ENCODE measurements around the gene IGLL5.
A peak's percentile ranks its signal among the peaks of the same experiment; 100 is the strongest.

Gene IGLL5

GRCh38 chr22:22938672-22939587 is 51.3 kb downstream of the IGLL5 start:
- Mint-ChIP-seq H3K27me3 (ENCODE audit: low read depth) (peaks cover 11% of the 10 kb centered on the region), H3K36me3 (ENCODE audit: low read depth) (no peaks in the 10 kb centered on the region), H3K27ac (no peak overlapping the region), H3K4me3 (no peak overlapping the region), H3K9me3 (no peaks in the 10 kb centered on the region), H3K4me1 (no peaks in the 10 kb centered on the region)
- TF ChIP-seq CTCF (IDR thresholded peaks at IDR 0.05; ENCODE audit: unreplicated experiment in 3 of 3), result no peak

GRCh38 chr22:22939588-22940368 is 52.2 kb downstream of the IGLL5 start:
- Mint-ChIP-seq H3K27ac (no peak overlapping the region), H3K4me3 (no peak overlapping the region), H3K4me1 (no peaks in the 10 kb centered on the region), H3K36me3 (ENCODE audit: low read depth) (no peaks in the 10 kb centered on the region), H3K9me3 (no peaks in the 10 kb centered on the region), H3K27me3 (ENCODE audit: low read depth) (peaks cover 11% of the 10 kb centered on the region)
- no peak for TF ChIP-seq CTCF (IDR thresholded peaks at IDR 0.05; ENCODE audit: unreplicated experiment in 3 of 3)

- no peak overlapping the region for H3K4me3 Mint-ChIP-seq
- no peaks in the 10 kb centered on the region for H3K9me3 Mint-ChIP-seq
- H3K27me3 Mint-ChIP-seq (ENCODE audit: low read depth), result peaks cover 11% of the 10 kb centered on the region
- no peaks in the 10 kb centered on the region for H3K4me1 Mint-ChIP-seq
- H3K36me3 Mint-ChIP-seq (ENCODE audit: low read depth), result no peaks in the 10 kb centered on the region
- H3K27ac Mint-ChIP-seq, result no peak overlapping the region
- no peak for TF ChIP-seq CTCF (IDR thresholded peaks at IDR 0.05; ENCODE audit: unreplicated experiment in 3 of 3)
These were observed 53.5 kb downstream of the IGLL5 start for GRCh38 chr22:22940961-22941605.

GRCh38 chr22:22941831-22942510 is 54.4 kb downstream of the IGLL5 start:
- H3K36me3 Mint-ChIP-seq (ENCODE audit: low read depth), result no peaks in the 10 kb centered on the region
- H3K4me1 Mint-ChIP-seq, result no peaks in the 10 kb centered on the region
- no peaks in the 10 kb centered on the region for H3K9me3 Mint-ChIP-seq
- peaks cover 11% of the 10 kb centered on the region for H3K27me3 Mint-ChIP-seq (ENCODE audit: low read depth)
- TF ChIP-seq CTCF (IDR thresholded peaks at IDR 0.05; ENCODE audit: unreplicated experiment in 3 of 3), result no peak
- H3K27ac Mint-ChIP-seq, result no peak overlapping the region
- no peak overlapping the region for H3K4me3 Mint-ChIP-seq

GRCh38 chr22:22942511-22943329 is 55.1 kb downstream of the IGLL5 start:
- Mint-ChIP-seq H3K9me3 (no peaks in the 10 kb centered on the region), H3K27me3 (ENCODE audit: low read depth) (peaks cover 11% of the 10 kb centered on the region), H3K27ac (no peak overlapping the region), H3K4me3 (no peak overlapping the region), H3K4me1 (no peaks in the 10 kb centered on the region), H3K36me3 (ENCODE audit: low read depth) (no peaks in the 10 kb centered on the region)
- TF ChIP-seq CTCF (IDR thresholded peaks at IDR 0.05; ENCODE audit: unreplicated experiment in 3 of 3), result peak; percentile 52 to 59 (median 57)
